ENCODE results near the gene CAMSAP3.

CAMSAP3 gene

GRCh38 chr19:7611541-7612279 lies 16.0 kb downstream of the CAMSAP3 start:
- Mint-ChIP-seq H3K9me3 (no peaks in the 10 kb centered on the region), H3K27ac (no peak overlapping the region), H3K4me1 (no peaks in the 10 kb centered on the region), H3K36me3 (ENCODE audit: low read depth) (no peaks in the 10 kb centered on the region), H3K4me3 (no peak overlapping the region), H3K27me3 (ENCODE audit: low read depth) (no peaks in the 10 kb centered on the region)
- TF ChIP-seq CTCF (IDR thresholded peaks at IDR 0.05; ENCODE audit: unreplicated experiment in 3 of 3): no peak

GRCh38 chr19:7612282-7613274 lies 16.9 kb downstream of the CAMSAP3 start:
- Mint-ChIP-seq H3K27me3 (ENCODE audit: low read depth) (no peaks in the 10 kb centered on the region), H3K4me3 (no peak overlapping the region), H3K27ac (no peak overlapping the region), H3K4me1 (no peaks in the 10 kb centered on the region), H3K9me3 (no peaks in the 10 kb centered on the region), H3K36me3 (ENCODE audit: low read depth) (no peaks in the 10 kb centered on the region)
- no peak for TF ChIP-seq CTCF (IDR thresholded peaks at IDR 0.05; ENCODE audit: unreplicated experiment in 3 of 3)

GRCh38 chr19:7614859-7615741 lies 19.4 kb downstream of the CAMSAP3 start:
- peaks cover 9% of the 10 kb centered on the region for H3K36me3 Mint-ChIP-seq (ENCODE audit: low read depth)
- no peak overlapping the region for H3K27ac Mint-ChIP-seq
- TF ChIP-seq CTCF (IDR thresholded peaks at IDR 0.05; ENCODE audit: unreplicated experiment in 3 of 3): no peak
- H3K9me3 Mint-ChIP-seq: no peaks in the 10 kb centered on the region
- H3K27me3 Mint-ChIP-seq (ENCODE audit: low read depth): no peaks in the 10 kb centered on the region
- no peak overlapping the region for H3K4me3 Mint-ChIP-seq
- no peaks in the 10 kb centered on the region for H3K4me1 Mint-ChIP-seq

- H3K27ac Mint-ChIP-seq: no peak overlapping the region
- no peaks in the 10 kb centered on the region for H3K9me3 Mint-ChIP-seq
- H3K4me1 Mint-ChIP-seq: no peaks in the 10 kb centered on the region
- H3K27me3 Mint-ChIP-seq (ENCODE audit: low read depth): no peaks in the 10 kb centered on the region
- no peak overlapping the region for H3K4me3 Mint-ChIP-seq
- peaks cover 18% of the 10 kb centered on the region for H3K36me3 Mint-ChIP-seq (ENCODE audit: low read depth)
- no peak for TF ChIP-seq CTCF (IDR thresholded peaks at IDR 0.05; ENCODE audit: unreplicated experiment in 3 of 3)
These were observed 21.5 kb downstream of the CAMSAP3 start for GRCh38 chr19:7617172-7617571.

- H3K27me3 Mint-ChIP-seq (ENCODE audit: low read depth): no peaks in the 10 kb centered on the region
- no peak overlapping the region for H3K4me3 Mint-ChIP-seq
- H3K27ac Mint-ChIP-seq: no peak overlapping the region
- H3K4me1 Mint-ChIP-seq: no peaks in the 10 kb centered on the region
- no peak for TF ChIP-seq CTCF (IDR thresholded peaks at IDR 0.05; ENCODE audit: unreplicated experiment in 3 of 3)
- peaks cover 20% of the 10 kb centered on the region for H3K36me3 Mint-ChIP-seq (ENCODE audit: low read depth)
- H3K9me3 Mint-ChIP-seq: no peaks in the 10 kb centered on the region
These were observed 22.1 kb downstream of the CAMSAP3 start for GRCh38 chr19:7617735-7618134.
